SK-N-MC (cell line): ENCODE data around the gene PPHLN1.

Experiments
- EZH2 ChIP-seq: fragments of 200-600 bp; sonication (generic); IDR thresholded peaks from one replicate; pipeline ENCODE4 v1.6.1; 2017; ENCODE audit warnings: antibody characterized with exemption
- FOXP2 ChIP-seq: optimal IDR thresholded peaks from 2 replicates; pipeline ENCODE3; 2011; ENCODE audit warnings: mild to moderate bottlenecking, moderate library complexity; ENCODE audit not compliant: insufficient read depth; ENCODE audit errors: extremely low read length, control extremely low read depth
- POLR2AphosphoS5 ChIP-seq: IDR thresholded peaks from 2 replicates; pipeline ENCODE4 v1.6.1; 2012; ENCODE audit warnings: mild to moderate bottlenecking, low read depth, low read length, borderline replicate concordance

DNA sequence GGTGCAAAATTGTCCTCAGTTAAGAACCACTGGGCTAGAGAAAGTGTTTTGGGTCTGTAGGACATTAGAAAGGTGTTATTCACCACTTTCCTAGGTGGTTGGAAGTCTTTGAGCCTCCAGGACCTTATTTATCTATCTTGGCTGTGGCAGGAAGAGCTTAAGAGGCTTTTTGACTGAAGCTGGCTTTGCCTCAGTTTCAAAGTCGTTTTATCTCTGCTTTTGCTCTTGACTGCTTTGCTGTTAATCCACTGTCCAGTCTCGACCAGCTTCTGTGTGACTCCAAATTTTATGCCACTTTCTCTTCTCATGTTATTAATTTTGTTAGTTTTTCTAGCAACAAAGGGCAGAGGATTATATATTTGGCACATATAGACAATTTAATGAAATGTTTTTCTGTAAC, 60.3 kb downstream of the PPHLN1 start:
- TF ChIP-seq FOXP2 (no peak), EZH2 (no peak), POLR2AphosphoS5 (no peak)
